AG04449 (cell line): ENCODE measurements around the gene HJURP.

Source experiments
- CTCF ChIA-PET: fragments of 350-600 bp; formaldehyde crosslinking; extraction: SDS; loops from one replicate; lab custom pipeline; 2021; ENCODE audit warnings: antibody characterized with exemption; lab: Yijun Ruan, JAX
- POLR2A ChIA-PET: fragments of 400-600, 350-600 bp; formaldehyde crosslinking; extraction: SDS; loops from one replicate; lab custom pipeline; 2020; ENCODE audit warnings: antibody characterized with exemption, inconsistent platforms; lab: Yijun Ruan, JAX
- DNase-seq: peaks from one replicate; pipeline ENCODE4 v3.0.0-alpha.2; 2010; ENCODE audit warnings: low read depth, low spot score
- H3K4me3 ChIP-seq: 2 replicates; pipeline ENCODE4 v1.5.1; 2011; ENCODE audit warnings: low read depth, mild to moderate bottlenecking, control low read depth, low read length
- TF ChIP-seq, protein P1 (sequence below): IDR thresholded peaks from one replicate; pipeline ENCODE4 v1.5.1; 2011; ENCODE audit warnings: mild to moderate bottlenecking, moderate library complexity, low read length, control low read depth, inconsistent platforms; ENCODE audit not compliant: insufficient read depth; ENCODE audit errors: missing control alignments

HJURP gene

DNA sequence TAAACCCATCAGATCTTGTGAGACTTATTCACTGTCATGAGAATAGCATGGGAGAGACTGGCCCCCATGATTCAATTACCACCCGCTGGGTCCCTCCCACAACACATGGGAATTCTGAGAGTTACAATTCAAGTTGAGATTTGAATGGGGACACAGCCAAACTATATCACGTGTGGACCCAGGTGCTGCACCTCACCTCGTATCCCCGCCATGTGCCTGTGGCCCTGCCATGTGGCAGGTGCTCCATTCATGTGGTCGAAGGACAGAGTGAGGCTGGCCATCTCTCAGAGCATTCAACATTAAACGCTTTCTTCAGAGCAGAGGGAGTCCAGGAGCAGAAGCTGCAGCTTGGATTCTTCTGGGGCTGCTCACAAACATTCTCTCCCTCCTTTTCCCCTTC, 44.0 kb downstream of the HJURP start:
- H3K4me3 ChIP-seq: no peak overlapping the region
- TF ChIP-seq, protein P1, sequence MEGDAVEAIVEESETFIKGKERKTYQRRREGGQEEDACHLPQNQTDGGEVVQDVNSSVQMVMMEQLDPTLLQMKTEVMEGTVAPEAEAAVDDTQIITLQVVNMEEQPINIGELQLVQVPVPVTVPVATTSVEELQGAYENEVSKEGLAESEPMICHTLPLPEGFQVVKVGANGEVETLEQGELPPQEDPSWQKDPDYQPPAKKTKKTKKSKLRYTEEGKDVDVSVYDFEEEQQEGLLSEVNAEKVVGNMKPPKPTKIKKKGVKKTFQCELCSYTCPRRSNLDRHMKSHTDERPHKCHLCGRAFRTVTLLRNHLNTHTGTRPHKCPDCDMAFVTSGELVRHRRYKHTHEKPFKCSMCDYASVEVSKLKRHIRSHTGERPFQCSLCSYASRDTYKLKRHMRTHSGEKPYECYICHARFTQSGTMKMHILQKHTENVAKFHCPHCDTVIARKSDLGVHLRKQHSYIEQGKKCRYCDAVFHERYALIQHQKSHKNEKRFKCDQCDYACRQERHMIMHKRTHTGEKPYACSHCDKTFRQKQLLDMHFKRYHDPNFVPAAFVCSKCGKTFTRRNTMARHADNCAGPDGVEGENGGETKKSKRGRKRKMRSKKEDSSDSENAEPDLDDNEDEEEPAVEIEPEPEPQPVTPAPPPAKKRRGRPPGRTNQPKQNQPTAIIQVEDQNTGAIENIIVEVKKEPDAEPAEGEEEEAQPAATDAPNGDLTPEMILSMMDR: no peak
- no peak for DNase-seq
- POLR2A ChIA-PET: no interaction called here
- CTCF ChIA-PET: no interaction called here

DNA sequence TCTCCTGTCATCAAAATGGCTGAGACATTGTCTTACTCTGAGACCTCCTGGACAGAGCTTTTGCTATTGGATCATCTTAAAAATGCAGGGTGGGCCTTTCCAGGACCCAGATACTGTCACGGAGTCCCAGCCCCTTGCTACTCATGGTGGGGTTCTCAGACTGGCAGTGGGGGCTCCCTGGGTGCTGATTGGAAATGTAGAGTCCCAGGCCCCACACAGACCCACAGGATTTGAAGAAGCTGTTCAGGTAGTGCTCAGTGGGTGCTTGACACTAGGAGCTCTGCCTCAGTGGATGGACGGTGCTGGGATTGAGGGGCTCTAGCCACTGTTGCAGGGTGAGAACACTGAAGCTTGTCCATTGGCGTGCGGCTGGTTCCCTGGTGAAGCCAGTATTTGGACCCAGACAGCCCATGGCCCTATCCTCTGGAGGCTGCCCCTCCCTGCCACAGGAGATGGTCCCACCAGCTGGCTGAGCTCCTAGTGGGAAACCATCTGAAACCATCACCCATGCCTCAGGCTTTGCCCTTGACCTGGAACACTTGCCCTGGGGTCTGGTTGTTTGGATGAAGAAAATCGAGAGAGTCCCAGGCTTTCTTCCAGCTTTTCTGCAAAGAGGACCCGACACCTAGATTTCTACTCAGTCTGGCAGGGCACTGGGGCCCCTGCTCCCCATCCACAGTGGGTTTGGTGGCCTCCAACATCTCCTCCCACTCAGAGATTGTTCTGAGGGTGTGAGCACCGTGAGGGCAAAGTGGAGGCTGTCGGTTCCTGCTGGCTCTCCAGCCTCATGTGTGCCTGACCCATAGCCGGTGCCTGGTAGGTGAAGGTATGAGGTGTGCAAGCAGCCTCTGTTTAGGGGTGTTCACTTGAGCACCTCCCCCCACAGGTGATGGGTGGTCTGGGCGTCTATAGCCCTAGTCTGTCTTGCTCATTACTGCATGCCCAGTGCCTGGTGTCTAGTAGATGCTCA, 46.1 kb downstream of the HJURP start:
- TF ChIP-seq, protein P1: no peak
- H3K4me3 ChIP-seq: no peak overlapping the region
- no peak for DNase-seq
- POLR2A ChIA-PET: no interaction called here
- CTCF ChIA-PET: no interaction called here

DNA sequence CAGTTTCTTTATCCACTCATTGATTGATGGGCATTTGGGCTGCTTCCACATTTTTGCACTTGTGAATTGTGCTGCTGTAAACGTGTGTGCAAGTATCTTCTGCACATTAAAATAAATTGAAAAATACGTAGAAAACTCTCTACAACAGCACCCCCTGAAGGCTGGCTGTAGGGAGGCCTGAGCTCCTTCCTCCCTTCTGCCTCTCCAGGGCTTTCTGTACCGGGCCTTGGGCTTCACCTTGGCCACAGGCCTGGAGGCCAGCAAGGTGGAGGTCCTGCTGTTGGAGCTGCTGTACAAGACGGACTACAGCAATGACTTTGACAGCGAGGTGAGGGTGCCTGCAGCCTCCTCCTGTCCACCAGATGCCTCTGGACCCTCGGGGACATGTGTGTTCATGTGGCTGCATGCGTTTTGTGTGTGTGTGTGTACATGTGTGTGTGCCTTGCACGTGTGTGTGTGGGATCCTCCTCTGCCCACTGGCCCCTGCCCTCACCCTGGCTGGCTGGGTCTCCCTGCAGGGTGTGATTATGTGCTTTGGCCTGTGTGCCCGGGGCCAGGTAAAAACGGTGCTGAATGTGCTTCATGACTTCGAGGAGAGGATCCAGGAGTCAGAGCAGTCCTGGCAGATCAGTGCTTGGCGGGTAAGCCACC, 47.0 kb downstream of the HJURP start:
- TF ChIP-seq, protein P1: no peak
- ChIA-PET CTCF (no interaction called here), POLR2A (no interaction called here)
- no peak for DNase-seq
- H3K4me3 ChIP-seq: no peak overlapping the region

DNA sequence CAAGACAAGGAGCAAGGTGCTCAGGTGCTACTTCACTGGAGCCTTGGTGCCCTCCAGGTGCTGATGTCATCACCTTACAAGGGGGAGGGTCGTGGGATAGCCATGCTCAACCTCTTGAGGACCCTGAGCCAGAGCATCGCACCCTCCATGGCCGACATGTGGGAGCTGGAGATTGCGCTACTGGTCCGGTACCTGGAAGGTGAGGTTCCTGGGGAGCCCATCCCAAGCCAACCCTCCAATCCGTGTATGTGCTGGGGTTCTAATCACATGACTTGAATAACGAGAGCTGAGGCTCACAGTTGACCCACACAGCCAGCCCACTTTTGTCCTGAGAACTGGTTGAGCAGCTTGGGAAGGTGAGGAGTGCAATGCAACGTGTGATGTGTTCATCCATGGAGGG, 50.3 kb downstream of the HJURP start:
- POLR2A ChIA-PET: no interaction called here
- CTCF ChIA-PET: no interaction called here
- no peak overlapping the region for H3K4me3 ChIP-seq
- TF ChIP-seq, protein P1: no peak
- no peak for DNase-seq

DNA sequence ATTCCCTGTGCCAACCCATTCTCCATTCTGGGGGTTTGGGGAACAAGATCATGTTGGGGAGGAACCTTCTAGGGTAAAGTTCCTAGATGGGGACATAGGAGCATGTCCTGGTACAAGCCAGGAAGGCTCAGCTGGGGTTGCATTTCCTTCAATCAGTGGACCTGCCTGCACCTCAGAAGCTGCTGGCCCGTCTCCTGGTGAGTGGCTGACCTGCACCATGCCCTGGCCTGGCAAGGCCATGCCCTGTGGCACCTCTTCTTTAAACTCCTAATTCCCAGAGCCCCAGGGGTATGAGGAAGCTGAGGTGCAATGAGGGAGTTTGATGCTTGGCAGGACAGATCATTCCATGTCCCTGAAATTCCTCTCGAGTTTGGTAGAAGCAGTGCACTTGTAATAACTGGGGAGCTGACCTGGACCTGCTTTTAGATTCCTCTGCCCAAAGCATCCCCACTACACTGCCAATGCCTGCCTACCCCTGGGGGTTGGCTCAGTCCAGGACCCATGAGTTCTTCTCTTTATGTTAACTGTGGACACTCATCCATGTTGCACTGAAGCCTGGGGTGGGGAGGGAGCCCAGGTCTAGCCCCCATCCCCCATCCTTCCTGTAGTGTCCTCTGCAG, 50.9 kb downstream of the HJURP start:
- ChIA-PET POLR2A (no interaction called here), CTCF (no interaction called here)
- TF ChIP-seq, protein P1: no peak

DNA sequence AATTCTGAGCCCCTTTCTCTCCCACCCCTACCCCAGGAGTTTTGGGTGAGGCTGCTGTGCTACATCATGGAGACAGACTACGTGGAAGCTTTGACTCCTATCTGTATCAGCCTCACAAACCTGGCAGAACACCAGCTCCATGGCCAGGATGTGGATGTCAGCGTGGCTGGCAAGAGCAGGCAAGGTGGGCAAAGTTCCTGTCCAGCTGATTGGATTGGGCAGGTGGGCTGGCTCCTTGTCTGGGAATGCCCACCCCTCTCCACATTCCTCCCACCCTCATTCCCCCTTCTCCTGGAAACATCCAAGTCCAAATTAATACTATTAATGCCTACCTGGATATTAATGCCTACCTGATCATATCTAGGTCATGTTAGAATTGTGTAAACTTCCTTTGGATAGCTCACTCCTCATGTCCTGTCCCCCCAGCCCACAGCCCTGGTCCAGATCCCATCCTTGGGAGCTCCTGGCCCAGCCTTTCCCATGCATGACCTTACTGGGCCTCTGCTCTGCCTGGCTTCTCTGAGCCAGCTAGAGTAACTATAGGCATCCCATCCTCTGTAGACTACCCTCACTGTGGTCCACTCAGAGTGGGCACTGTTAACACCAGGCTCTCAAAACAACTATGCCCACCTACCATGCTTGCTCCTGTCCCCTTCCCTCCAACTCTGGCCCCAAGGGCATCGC, 52.1 kb downstream of the HJURP start:
- ChIA-PET POLR2A (no interaction called here), CTCF (no interaction called here)
- TF ChIP-seq, protein P1: no peak
- no peak overlapping the region for H3K4me3 ChIP-seq
- no peak for DNase-seq

More for the DNA sequence above, 50.9 kb downstream of the HJURP start:
- no peak for DNase-seq
- no peak overlapping the region for H3K4me3 ChIP-seq
